NOMO-1 (cell line): Measurements from ENCODE around the gene NSUN5.
"Not testable (repeated sequence)": the region's sequence is repeated elsewhere in the genome, so short reads cannot be mapped to it uniquely, and the experiment has no call there.

ENCODE experiments used
- DNase-seq, 2 experiments: peaks; one replicate each; lab custom pipeline; 2025; ENCODE audit not compliant: unreplicated experiment in 2 of 2; lab: John Stamatoyannopoulos, UW

Gene NSUN5

GRCh38 chr7:73297706-73298105 is 10.9 kb downstream of the NSUN5 start:
- not testable (repeated sequence) for DNase-seq

DNA sequence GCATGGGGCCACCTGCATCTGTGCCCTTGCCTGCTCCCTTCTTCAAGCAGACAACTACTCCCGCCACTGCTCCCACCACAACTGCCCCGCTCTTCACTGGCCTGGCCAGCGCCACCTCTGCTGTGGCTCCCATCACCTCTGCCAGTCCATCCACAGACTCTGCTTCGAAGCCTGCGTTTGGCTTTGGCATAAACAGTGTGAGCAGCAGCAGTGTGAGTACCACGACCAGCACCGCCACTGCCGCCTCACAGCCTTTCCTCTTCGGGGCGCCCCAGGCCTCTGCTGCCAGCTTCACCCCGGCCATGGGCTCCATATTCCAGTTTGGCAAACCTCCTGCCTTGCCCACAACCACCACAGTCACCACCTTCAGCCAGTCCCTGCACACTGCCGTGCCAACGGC is 11.4 kb downstream of the NSUN5 start:
- DNase-seq: not testable (repeated sequence)

- not testable (repeated sequence) for DNase-seq
Observed at GRCh38 chr7:73277210-73277609, 31.4 kb downstream of the NSUN5 start.

GRCh38 chr7:73267813-73268212 is 40.8 kb downstream of the NSUN5 start:
- not testable (repeated sequence) for DNase-seq

DNA sequence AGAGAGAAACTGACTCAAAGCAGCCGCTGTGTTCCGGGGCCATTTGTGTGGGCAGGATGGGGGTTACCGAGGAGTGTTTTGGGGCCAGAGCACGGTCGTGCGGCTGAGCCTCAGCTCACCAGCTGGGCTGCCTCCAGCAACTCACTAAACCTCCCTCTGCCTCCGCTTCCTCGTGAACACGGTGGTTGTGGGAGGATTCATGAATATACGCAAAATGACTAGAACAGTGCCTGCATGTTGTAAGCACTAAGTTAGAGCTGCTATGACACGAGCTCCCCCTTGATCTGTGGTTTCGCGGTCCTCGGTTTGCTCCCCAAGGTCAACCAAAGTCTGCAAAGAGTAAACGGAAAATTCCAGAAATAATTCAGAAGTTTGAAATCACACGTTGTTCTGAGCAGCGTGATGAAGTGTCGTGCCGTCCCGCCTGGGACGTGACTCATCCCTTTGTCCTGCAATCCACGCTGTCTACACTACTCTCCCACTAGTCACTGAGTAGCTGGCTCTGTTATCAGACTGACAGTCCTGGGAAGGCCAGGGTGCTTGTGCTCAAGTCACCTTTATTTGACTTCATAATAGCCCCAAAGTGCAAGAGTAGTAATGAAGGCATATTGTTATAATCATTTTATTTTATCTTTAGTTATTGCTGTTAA is 41.8 kb downstream of the NSUN5 start:
- DNase-seq: not testable (repeated sequence)

GRCh38 chr7:73262416-73262815 is 46.2 kb downstream of the NSUN5 start:
- not testable (repeated sequence) for DNase-seq
